Right lobe of liver (tissue), 6 donors: ENCODE results near the gene CDC37. TPM values are rescaled to one million over a fixed set of nuclear protein-coding genes. Genes with fewer than 3 reads are reported as not detected.
A peak's percentile ranks its signal among the peaks of the same experiment; 100 is the strongest.

Source experiments
- ATAC-seq, 4 donors: fragments of 200-7000 bp; cut with Tn5 transposase; one replicate each; pipeline ENCODE4 v1.9.1; 2020; ENCODE audit warnings: mild to moderate bottlenecking in 4 of 4, moderate library complexity in 4 of 4
- DNase-seq, 3 donors: peaks; one replicate each; pipeline ENCODE4 v3.0.0-alpha.2; 2020
- H3K27ac ChIP-seq, 3 donors: fragments of 200-600 bp; one replicate each; pipeline ENCODE4 v1.8.0; 2022
- H3K27me3 ChIP-seq, 2 donors: fragments of 200-600 bp; one replicate each; pipeline ENCODE4 v1.8.0; 2022
- H3K36me3 ChIP-seq, 4 donors: fragments of 200-600 bp; sonication (generic) in 1 of 4; one replicate each; pipeline versions ENCODE4 v1.5.1 to v1.8.0; 2017 to 2022; ENCODE audit warnings: control low read depth in 1 of 4
- H3K4me1 ChIP-seq, 4 donors: fragments of 200-600 bp; sonication (generic) in 1 of 4; one replicate each; pipeline versions ENCODE4 v1.5.1 to v1.8.0; 2017 to 2022; ENCODE audit warnings: control low read depth in 1 of 4
- H3K4me3 ChIP-seq, 3 donors: fragments of 200-600 bp; one replicate each; pipeline ENCODE4 v1.8.0; 2022
- H3K9me3 ChIP-seq, 4 donors: fragments of 200-600 bp; sonication (generic) in 1 of 4; one replicate each; pipeline versions ENCODE4 v1.5.1 to v1.8.0; 2017 to 2022; ENCODE audit warnings: control low read depth in 1 of 4
- CTCF ChIP-seq, 4 donors: fragments of 200-600 bp in 3 of 4; fragments of 450-650 bp in 1 of 4; IDR thresholded peaks; one replicate each; pipeline versions ENCODE4 v1.5.1 to v1.8.0; 2016 to 2022; ENCODE audit warnings: antibody characterized with exemption in 4 of 4, mild to moderate bottlenecking in 2 of 4
- POLR2A ChIP-seq: fragments of 450-650 bp; IDR thresholded peaks from one replicate; pipeline ENCODE4 v1.6.1; 2017; ENCODE audit warnings: antibody characterized with exemption, mild to moderate bottlenecking
- WGBS: methylation state at CpG from one replicate; pipeline ENCODE4 v1.1.6; 2018; ENCODE audit warnings: low coverage, low lambda C conversion rate; ENCODE audit not compliant: insufficient coverage; ENCODE audit errors: missing lambda C conversion rate; 5-methylcytosine and 5-hydroxymethylcytosine counted together
- intact Hi-C, 2 donors: fragments of 100-400 bp; cut with DNase I; formaldehyde crosslinking; loops; one replicate each; pipeline versions ENCODE4 v1.11.2 to v1.14.1; 2022
- total RNA-seq, 6 experiments: library from RNA; depleted of rRNA in 2 of 6; stranded (reverse); fragments of >200 nt in 2 of 6; fragmentation: NEBNext Ultra II Directional in 3 of 6; extraction: Animal tissue kit (Norgen Biotek cat#: 25700) in 3 of 6; gene quantifications; one replicate each; pipeline versions ENCODE4 v1.1.0 to v1.2.4, GENCODE V29; 2016 to 2023
- donor health status: DM: no; HTN: yes; CAD: no.
- donor health status: DM: no; HTN: no; CAD: no.
- donor health status: DM: no; HTN: no; CAD: no.
- donor health status: DM: no; HTN: yes; CAD: no.
- donor health status: DM: no; HTN: yes; CAD: no.

The CDC37 gene
- total RNA-seq, 6 experiments from 2014 or later, result 39.6 to 74.9 (median 50.1) TPM

- H3K27ac ChIP-seq, result no peak overlapping the region
- no peak for DNase-seq
- H3K9me3 ChIP-seq, result no peaks in the 10 kb centered on the region
- WGBS, result 83% methylated on average over 6 of the region's 6 CpGs
- intact Hi-C loops, result loop anchor here (5.0 kb wide), 2 partner anchors 120 to 135 kb away; partner anchors contain the start of gene ICAM1 (in 1 of the 2)
- H3K4me1 ChIP-seq, result no peaks in the 10 kb centered on the region
- ATAC-seq, result no peak
- H3K36me3 ChIP-seq, result peaks cover 0 to 39% (median 9%) of the 10 kb centered on the region in 4 donors
- H3K27me3 ChIP-seq, result no peaks in the 10 kb centered on the region
- no peak overlapping the region for H3K4me3 ChIP-seq
- TF ChIP-seq CTCF (IDR thresholded peaks at IDR 0.05), result no peak
- TF ChIP-seq POLR2A, result no peak
Measured at GRCh38 chr19:10392120-10392519, 11.2 kb downstream of the CDC37 start.

- no peaks in the 10 kb centered on the region for H3K27me3 ChIP-seq
- no peaks in the 10 kb centered on the region for H3K4me1 ChIP-seq
- ATAC-seq (peak; percentile 77 to 84 (median 78)), DNase-seq (peak; percentile 57 to 74 (median 73))
- H3K9me3 ChIP-seq, result no peaks in the 10 kb centered on the region
- H3K36me3 ChIP-seq, result peaks cover 0 to 39% (median 9%) of the 10 kb centered on the region in 4 donors
- H3K4me3 ChIP-seq, result no peak overlapping the region
- intact Hi-C loops, result loop anchor here (5.0 kb wide), 2 partner anchors 118 to 133 kb away; partner anchors contain the start of gene ICAM1 (in 1 of the 2)
- TF ChIP-seq CTCF (IDR thresholded peaks at IDR 0.05) (peak; percentile 76 to 81 (median 80)), POLR2A (no peak)
- H3K27ac ChIP-seq, result no peak overlapping the region
- 0% methylated on average over 3 of the region's 9 CpGs for WGBS
Measured at GRCh38 chr19:10390652-10391286, 12.6 kb downstream of the CDC37 start.

- DNase-seq (no peak), ATAC-seq (peak in 1 of 4 donors; percentile 14)
- 32% methylated on average over 7 of the region's 12 CpGs for WGBS
- H3K9me3 ChIP-seq, result no peaks in the 10 kb centered on the region
- no peak for TF ChIP-seq POLR2A
- TF ChIP-seq CTCF (IDR thresholded peaks at IDR 0.05), result peak in 1 of 4 donors; percentile 11
- H3K4me3 ChIP-seq, result no peak overlapping the region
- intact Hi-C loops, result loop anchor here (5.0 to 10.0 kb wide), 3 partner anchors 55 to 133 kb away; partner anchors contain the start of genes ICAM1 (in 1 of the 2), ICAM3 (in 1 of the 2) and RAVER1 (in 1 of the 2)
- no peaks in the 10 kb centered on the region for H3K27me3 ChIP-seq
- H3K4me1 ChIP-seq, result no peaks in the 10 kb centered on the region
- H3K27ac ChIP-seq, result no peak overlapping the region
- H3K36me3 ChIP-seq, result peaks cover 0 to 34% (median 8%) of the 10 kb centered on the region in 4 donors
Measured at GRCh38 chr19:10389863-10390262, 13.5 kb downstream of the CDC37 start.

GRCh38 chr19:10388957-10389356 lies 14.4 kb downstream of the CDC37 start:
- ATAC-seq (peak; percentile 79 to 91 (median 82)), DNase-seq (peak; percentile 81 to 89 (median 82))
- Histone ChIP-seq H3K4me3 (no peak overlapping the region), H3K36me3 (peaks cover 0 to 24% (median 6%) of the 10 kb centered on the region in 4 donors), H3K27me3 (no peaks in the 10 kb centered on the region), H3K4me1 (no peaks in the 10 kb centered on the region), H3K9me3 (no peaks in the 10 kb centered on the region), H3K27ac (no peak overlapping the region)
- WGBS, result 0% methylated on average over 2 of the region's 3 CpGs
- intact Hi-C loops, result loop anchor here in 1 of 2 donors (10.0 kb wide), 1 partner anchor 54 kb away; the partner anchor contains the start of genes ICAM3 and RAVER1
- TF ChIP-seq POLR2A (no peak), CTCF (IDR thresholded peaks at IDR 0.05) (peak; percentile 90 to 98 (median 92))
